ENCODE data around the gene ZC3H13. TPM values are rescaled to one million over a fixed set of nuclear protein-coding genes. Genes with fewer than 3 reads are reported as not detected.
A peak's percentile ranks its signal among the peaks of the same experiment; 100 is the strongest.

ZC3H13 gene
- total and polyA plus RNA-seq, 2 of the 8 experiments (the other 6 are each of a cell fraction or from before 2014, with no cell fraction given) = 5.1 to 57.8 TPM

DNA sequence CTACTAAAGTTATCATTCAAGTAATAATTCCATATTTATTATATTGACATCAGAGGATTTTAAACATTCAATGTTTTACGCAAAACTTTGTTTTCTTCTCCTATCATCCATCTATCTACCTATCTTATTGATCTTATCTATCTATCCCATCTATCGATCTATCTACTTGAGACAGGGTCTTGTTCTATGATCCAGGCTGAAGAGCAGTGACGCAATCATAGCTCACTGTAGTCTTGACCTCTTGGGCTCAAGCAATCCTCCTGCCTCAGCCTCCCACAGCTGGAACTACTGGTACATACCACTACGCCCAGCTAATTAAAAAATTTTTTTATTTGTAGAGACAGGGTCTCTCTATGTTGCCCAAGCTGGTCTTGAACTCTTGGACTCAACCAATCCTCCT lies 27.4 kb downstream of the ZC3H13 start:
- FAIRE-seq = no peak
- no peaks in the 10 kb centered on the region for H3K4me1 ChIP-seq (replicated peaks in 1 of 4; ENCODE audit: control insufficient read depth in 3 of 4, insufficient read depth in 4 of 4, low read length in 3 of 4)

More for the DNA sequence above, 27.4 kb downstream of the ZC3H13 start:
- H3K36me3 ChIP-seq (ENCODE audit: control insufficient read depth in 2 of 4, insufficient read depth in 4 of 4, low read length in 3 of 4) = peaks cover 0 to 2% (median 0%) of the 10 kb centered on the region in 4 experiments; a peak in 1 of 8 replicates
- H3K27me3 ChIP-seq (replicated peaks in 1 of 4; ENCODE audit: control insufficient read depth in 3 of 4, extremely low read depth in 1 of 4, insufficient read depth in 3 of 4, low read length in 3 of 4) = no peaks in the 10 kb centered on the region
- H4K20me1 ChIP-seq (replicated peaks in 1 of 2; ENCODE audit: control insufficient read depth in 1 of 2, insufficient read depth in 2 of 2, low read length in 2 of 2) = peaks cover 0 to 2% of the 10 kb centered on the region in 2 experiments
- no peak overlapping the region for H2AFZ ChIP-seq (ENCODE audit: low read length)
- H3K4ac ChIP-seq (replicated peaks; ENCODE audit: insufficient read length, low read depth, low read length) = no peak overlapping the region
- H4K91ac ChIP-seq (replicated peaks; ENCODE audit: insufficient read length, low read length) = no peak overlapping the region
- ChIA-PET CTCF (ENCODE audit: partially characterized antibody) (interaction anchor here (1.0 kb wide), 1 partner anchor 217 kb away, joined by 3 read pairs; no protein-coding TSS in a partner anchor), POLR2A (ENCODE audit: partially characterized antibody) (interaction anchor here (0.7 kb wide), 1 partner anchor 53 kb away, joined by 3 read pairs; no protein-coding TSS in a partner anchor)
- no peaks in the 10 kb centered on the region for H3K23me2 ChIP-seq (ENCODE audit: low read depth, low read length)
- H3K27ac ChIP-seq (ENCODE audit: low read depth, low read length) = no peak overlapping the region
- no peak overlapping the region for H2BK12ac ChIP-seq (ENCODE audit: low read depth, low read length)
- no peak overlapping the region for H2BK5ac ChIP-seq (ENCODE audit: low read depth, low read length)
- no peak overlapping the region for H4K8ac ChIP-seq (ENCODE audit: extremely low read depth, insufficient read depth, low read length)
- no peak overlapping the region; a peak in 1 of 7 replicates for H3K9ac ChIP-seq (replicated peaks in 1 of 4; ENCODE audit: extremely low read depth in 1 of 4, low read depth in 3 of 4, low read length in 3 of 4)
- no peak overlapping the region for H3K4me2 ChIP-seq (ENCODE audit: insufficient read depth in 1 of 2, low read depth in 2 of 2, low read length in 2 of 2)
- H3K4me3 ChIP-seq (ENCODE audit: extremely low read depth in 1 of 4, insufficient read depth in 2 of 4, low read depth in 3 of 4, low read length in 4 of 4) = no peak overlapping the region
- no peak overlapping the region for H4K5ac ChIP-seq (ENCODE audit: insufficient read length, low read depth, low read length)
- TF ChIP-seq CHD2 (IDR thresholded peaks at IDR 0.05; ENCODE audit: low read length) (no peak), CEBPB (IDR thresholded peaks at IDR 0.05; ENCODE audit: low read depth, low read length) (peak; percentile 38; the same call in 1 of the 2 replicates), TAF7 (optimal IDR thresholded peaks at IDR 0.05; ENCODE audit: borderline replicate concordance, low read depth, low read length) (no peak)
- TF ChIP-seq, protein P1, sequence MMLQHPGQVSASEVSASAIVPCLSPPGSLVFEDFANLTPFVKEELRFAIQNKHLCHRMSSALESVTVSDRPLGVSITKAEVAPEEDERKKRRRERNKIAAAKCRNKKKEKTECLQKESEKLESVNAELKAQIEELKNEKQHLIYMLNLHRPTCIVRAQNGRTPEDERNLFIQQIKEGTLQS (IDR thresholded peaks at IDR 0.05; ENCODE audit: insufficient read depth, low read depth, low read length) = no peak
- TF ChIP-seq, protein P2, sequence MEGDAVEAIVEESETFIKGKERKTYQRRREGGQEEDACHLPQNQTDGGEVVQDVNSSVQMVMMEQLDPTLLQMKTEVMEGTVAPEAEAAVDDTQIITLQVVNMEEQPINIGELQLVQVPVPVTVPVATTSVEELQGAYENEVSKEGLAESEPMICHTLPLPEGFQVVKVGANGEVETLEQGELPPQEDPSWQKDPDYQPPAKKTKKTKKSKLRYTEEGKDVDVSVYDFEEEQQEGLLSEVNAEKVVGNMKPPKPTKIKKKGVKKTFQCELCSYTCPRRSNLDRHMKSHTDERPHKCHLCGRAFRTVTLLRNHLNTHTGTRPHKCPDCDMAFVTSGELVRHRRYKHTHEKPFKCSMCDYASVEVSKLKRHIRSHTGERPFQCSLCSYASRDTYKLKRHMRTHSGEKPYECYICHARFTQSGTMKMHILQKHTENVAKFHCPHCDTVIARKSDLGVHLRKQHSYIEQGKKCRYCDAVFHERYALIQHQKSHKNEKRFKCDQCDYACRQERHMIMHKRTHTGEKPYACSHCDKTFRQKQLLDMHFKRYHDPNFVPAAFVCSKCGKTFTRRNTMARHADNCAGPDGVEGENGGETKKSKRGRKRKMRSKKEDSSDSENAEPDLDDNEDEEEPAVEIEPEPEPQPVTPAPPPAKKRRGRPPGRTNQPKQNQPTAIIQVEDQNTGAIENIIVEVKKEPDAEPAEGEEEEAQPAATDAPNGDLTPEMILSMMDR (IDR thresholded peaks at IDR 0.05; ENCODE audit: control extremely low read depth in 1 of 3, insufficient read depth in 1 of 3, low read depth in 1 of 3, low read length in 3 of 3) = no peak
- no peak overlapping the region for H3K18ac ChIP-seq (ENCODE audit: extremely low read depth, low read length)
- peaks cover 0 to 30% of the 10 kb centered on the region in 2 experiments; a peak in 2 of 4 replicates for H3K79me2 ChIP-seq (ENCODE audit: control insufficient read depth in 1 of 2, insufficient read depth in 2 of 2, low read length in 2 of 2)
- WGBS, 2 experiments (ENCODE audit: extremely low coverage in 1 of 2, insufficient coverage in 1 of 2, insufficient read length in 1 of 2, insufficient replicate concordance in 2 of 2, low coverage in 1 of 2, low lambda C conversion rate in 2 of 2, missing lambda C conversion rate in 1 of 2) = 97 to 100% methylated on average over 1 to 4 of the region's 4 CpGs
- H3K14ac ChIP-seq (ENCODE audit: insufficient read length) = no peak overlapping the region
- H3K23ac ChIP-seq (ENCODE audit: insufficient read length) = no peak overlapping the region
- no peak overlapping the region for H3K56ac ChIP-seq (replicated peaks; ENCODE audit: insufficient read length, low read depth, low read length)
- DNase-seq (ENCODE audit: low read depth in 1 of 2, low spot score in 2 of 2) = no peak
- no peak overlapping the region for H2BK120ac ChIP-seq (replicated peaks; ENCODE audit: low read depth, low read length)
- H2AK5ac ChIP-seq (ENCODE audit: low read depth, low read length) = no peak overlapping the region
- no peaks in the 10 kb centered on the region for H3K9me3 ChIP-seq (ENCODE audit: insufficient read depth in 2 of 2, low read depth in 1 of 2, low read length in 1 of 2)
- peaks cover 2% of the 10 kb centered on the region; the same call in 1 of the 2 replicates for H3K79me1 ChIP-seq (ENCODE audit: low read depth, low read length)
- H2BK15ac ChIP-seq (ENCODE audit: low read length) = no peak overlapping the region
- no peak overlapping the region for H2BK20ac ChIP-seq (ENCODE audit: low read length)

All from H1 (cell line).